Subcutaneous abdominal adipose tissue (tissue), 5 donors: ENCODE data around the gene IFI27L2.

ENCODE experiments used
- H3K27ac ChIP-seq: one replicate; pipeline ENCODE4 v1.7.0; 2013; ENCODE audit warnings: low read depth, mild to moderate bottlenecking, inconsistent platforms, low read length, moderate library complexity
- H3K27me3 ChIP-seq, 5 donors: one replicate each; pipeline ENCODE4 v1.7.0; 2013; ENCODE audit warnings: low read length in 5 of 5, inconsistent platforms in 1 of 5; ENCODE audit not compliant: control insufficient read depth in 5 of 5, insufficient read depth in 4 of 5
- H3K36me3 ChIP-seq, 5 donors: one replicate each; pipeline ENCODE4 v1.7.0; 2013; ENCODE audit warnings: low read length in 5 of 5; ENCODE audit not compliant: control insufficient read depth in 5 of 5, insufficient read depth in 5 of 5
- H3K4me1 ChIP-seq, 5 donors: one replicate each; pipeline ENCODE4 v1.7.0; 2013; ENCODE audit warnings: low read length in 5 of 5, mild to moderate bottlenecking in 3 of 5, moderate library complexity in 1 of 5; ENCODE audit not compliant: control insufficient read depth in 5 of 5, insufficient read depth in 5 of 5
- H3K4me3 ChIP-seq, 5 donors: one replicate each; pipeline ENCODE4 v1.7.0; 2013; ENCODE audit warnings: low read length in 5 of 5, low read depth in 1 of 5
- H3K9ac ChIP-seq, 5 donors: one replicate each; pipeline ENCODE4 v1.7.0; 2013; ENCODE audit warnings: low read length in 5 of 5, mild to moderate bottlenecking in 4 of 5, moderate library complexity in 3 of 5
- H3K9me3 ChIP-seq, 5 donors: one replicate each; pipeline ENCODE4 v1.7.0; 2013; ENCODE audit warnings: low read length in 5 of 5; ENCODE audit not compliant: control insufficient read depth in 5 of 5
- donor health status: healthy.
- donor health status: healthy.
- donor health status: healthy.
- donor health status: healthy.
- donor health status: healthy.

Gene IFI27L2

DNA sequence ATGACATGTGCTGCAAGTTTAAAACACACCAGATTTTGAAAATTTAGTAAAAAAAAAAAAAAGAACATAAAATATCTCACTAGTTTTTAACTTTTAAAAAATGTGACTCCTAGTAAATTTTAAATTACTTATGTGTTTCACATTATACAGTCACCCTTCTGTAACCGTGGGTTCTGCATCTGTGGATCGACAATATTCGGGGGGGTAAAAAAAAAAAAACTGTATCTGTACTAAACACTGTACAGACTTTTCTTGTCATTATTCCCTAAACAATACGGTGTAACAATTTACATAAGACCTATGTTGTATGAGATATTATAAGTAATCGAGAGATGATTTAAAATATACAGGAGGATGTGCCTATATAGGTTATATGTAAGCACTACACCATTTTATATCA, 51.6 kb downstream of the IFI27L2 start:
- Histone ChIP-seq H3K4me3 (peak overlapping the region; percentile 87 to 96 (median 90)), H3K27ac (no peak overlapping the region), H3K9me3 (peaks cover 2 to 14% (median 12%) of the 10 kb centered on the region in 5 donors), H3K9ac (peak overlapping the region in 3 of 5 donors; percentile 6 to 64 (median 56)), H3K27me3 (no peaks in the 10 kb centered on the region), H3K4me1 (peaks cover 13 to 56% (median 49%) of the 10 kb centered on the region in 5 donors), H3K36me3 (peaks cover 12 to 20% (median 15%) of the 10 kb centered on the region in 5 donors)
